ENCODE measurements around the gene SLC33A1.

Gene SLC33A1

GRCh38 chr3:155804323-155804722 lies 49.9 kb downstream of the SLC33A1 start:
- peaks cover 7% of the 10 kb centered on the region; the same call in 1 of the 2 replicates for H3K4me1 ChIP-seq (ENCODE audit: low read length)
- no peak overlapping the region for H3K4me2 ChIP-seq (ENCODE audit: low read length)
- no peaks in the 10 kb centered on the region for H4K20me1 ChIP-seq (ENCODE audit: insufficient read depth, low read length)
- no peak overlapping the region for H3K9ac ChIP-seq (ENCODE audit: low read length)
- no peak overlapping the region for H2AFZ ChIP-seq (ENCODE audit: low read depth, low read length)
- H3K27ac ChIP-seq (ENCODE audit: low read length), result no peak overlapping the region
- H3K79me2 ChIP-seq (ENCODE audit: low read length), result no peaks in the 10 kb centered on the region
- no peaks in the 10 kb centered on the region for H3K36me3 ChIP-seq (replicated peaks; ENCODE audit: low read depth, low read length)
- no peaks in the 10 kb centered on the region for H3K9me3 ChIP-seq (ENCODE audit: insufficient read depth, low read length)
- 0 out of 2 replicates have a peak, but pooled peaks cover 4% of the 10 kb centered on the region for H3K27me3 ChIP-seq (ENCODE audit: low read depth, low read length)
- TF ChIP-seq, protein P1, sequence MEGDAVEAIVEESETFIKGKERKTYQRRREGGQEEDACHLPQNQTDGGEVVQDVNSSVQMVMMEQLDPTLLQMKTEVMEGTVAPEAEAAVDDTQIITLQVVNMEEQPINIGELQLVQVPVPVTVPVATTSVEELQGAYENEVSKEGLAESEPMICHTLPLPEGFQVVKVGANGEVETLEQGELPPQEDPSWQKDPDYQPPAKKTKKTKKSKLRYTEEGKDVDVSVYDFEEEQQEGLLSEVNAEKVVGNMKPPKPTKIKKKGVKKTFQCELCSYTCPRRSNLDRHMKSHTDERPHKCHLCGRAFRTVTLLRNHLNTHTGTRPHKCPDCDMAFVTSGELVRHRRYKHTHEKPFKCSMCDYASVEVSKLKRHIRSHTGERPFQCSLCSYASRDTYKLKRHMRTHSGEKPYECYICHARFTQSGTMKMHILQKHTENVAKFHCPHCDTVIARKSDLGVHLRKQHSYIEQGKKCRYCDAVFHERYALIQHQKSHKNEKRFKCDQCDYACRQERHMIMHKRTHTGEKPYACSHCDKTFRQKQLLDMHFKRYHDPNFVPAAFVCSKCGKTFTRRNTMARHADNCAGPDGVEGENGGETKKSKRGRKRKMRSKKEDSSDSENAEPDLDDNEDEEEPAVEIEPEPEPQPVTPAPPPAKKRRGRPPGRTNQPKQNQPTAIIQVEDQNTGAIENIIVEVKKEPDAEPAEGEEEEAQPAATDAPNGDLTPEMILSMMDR (IDR thresholded peaks at IDR 0.05; ENCODE audit: low read depth, low read length), result no peak
- TF ChIP-seq EZH2phosphoT487 (IDR thresholded peaks at IDR 0.05; ENCODE audit: low read depth), result no peak
- no peak overlapping the region for H3K4me3 ChIP-seq (ENCODE audit: low read length)

DNA sequence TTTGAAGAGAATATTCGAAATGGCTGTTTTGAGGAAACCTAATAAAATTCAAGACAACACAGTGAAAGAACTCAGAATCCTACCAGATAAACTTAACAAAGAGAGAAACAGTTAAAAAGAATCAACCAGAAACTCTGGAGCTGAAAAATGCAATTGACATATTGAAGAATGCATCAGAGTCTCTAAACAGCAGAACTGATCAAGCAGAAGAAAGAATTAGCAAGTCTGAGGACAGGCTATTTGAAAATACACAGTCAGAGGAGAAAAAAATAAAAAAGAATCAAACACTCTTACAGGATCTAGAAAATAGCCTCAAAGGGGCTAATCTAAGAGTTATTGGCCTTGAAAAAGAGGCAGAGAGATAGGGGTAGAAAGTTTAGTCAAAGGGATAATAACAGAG lies 61.7 kb downstream of the SLC33A1 start:
- Histone ChIP-seq H3K9me3 (ENCODE audit: insufficient read depth, low read length) (no peaks in the 10 kb centered on the region), H3K79me2 (ENCODE audit: low read length) (no peaks in the 10 kb centered on the region), H3K4me3 (ENCODE audit: low read length) (no peak overlapping the region), H3K9ac (ENCODE audit: low read length) (no peak overlapping the region), H3K36me3 (replicated peaks; ENCODE audit: low read depth, low read length) (peaks cover 3% of the 10 kb centered on the region), H3K27me3 (ENCODE audit: low read depth, low read length) (no peaks in the 10 kb centered on the region), H3K4me1 (ENCODE audit: low read length) (no peaks in the 10 kb centered on the region), H3K27ac (ENCODE audit: low read length) (no peak overlapping the region), H4K20me1 (ENCODE audit: insufficient read depth, low read length) (no peaks in the 10 kb centered on the region), H2AFZ (ENCODE audit: low read depth, low read length) (no peak overlapping the region), H3K4me2 (ENCODE audit: low read length) (no peak overlapping the region)
- no peak for TF ChIP-seq EZH2phosphoT487 (IDR thresholded peaks at IDR 0.05; ENCODE audit: low read depth)
- TF ChIP-seq, protein P1 (IDR thresholded peaks at IDR 0.05; ENCODE audit: low read depth, low read length), result no peak

DNA sequence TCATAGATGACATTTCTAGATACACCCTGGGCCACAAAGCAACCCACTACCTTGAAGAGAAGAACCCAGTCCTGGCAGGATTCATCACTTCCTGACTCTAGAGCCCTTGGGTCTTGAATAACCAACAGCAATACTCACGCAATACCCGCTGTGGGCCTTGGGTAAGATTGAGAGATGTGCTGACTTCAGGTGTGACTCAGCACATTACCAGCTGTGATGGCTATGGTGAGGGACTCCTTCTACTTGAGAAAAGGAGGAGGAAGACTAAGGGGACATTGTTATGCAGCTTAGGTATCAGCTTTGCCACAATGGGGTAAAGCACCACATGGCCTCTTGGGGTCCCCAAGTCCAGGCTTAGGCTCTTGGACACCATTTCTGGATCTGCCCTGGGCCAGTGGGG lies 63.0 kb downstream of the SLC33A1 start:
- Histone ChIP-seq H2AFZ (ENCODE audit: low read depth, low read length) (no peak overlapping the region), H3K27ac (ENCODE audit: low read length) (no peak overlapping the region), H3K4me3 (ENCODE audit: low read length) (no peak overlapping the region), H3K9me3 (ENCODE audit: insufficient read depth, low read length) (no peaks in the 10 kb centered on the region), H3K4me2 (ENCODE audit: low read length) (no peak overlapping the region), H3K36me3 (replicated peaks; ENCODE audit: low read depth, low read length) (peaks cover 3% of the 10 kb centered on the region), H3K4me1 (ENCODE audit: low read length) (no peaks in the 10 kb centered on the region), H3K9ac (ENCODE audit: low read length) (no peak overlapping the region), H3K27me3 (ENCODE audit: low read depth, low read length) (no peaks in the 10 kb centered on the region), H3K79me2 (ENCODE audit: low read length) (no peaks in the 10 kb centered on the region), H4K20me1 (ENCODE audit: insufficient read depth, low read length) (no peaks in the 10 kb centered on the region)
- TF ChIP-seq EZH2phosphoT487 (IDR thresholded peaks at IDR 0.05; ENCODE audit: low read depth), result no peak
- TF ChIP-seq, protein P1 (IDR thresholded peaks at IDR 0.05; ENCODE audit: low read depth, low read length), result no peak

DNA sequence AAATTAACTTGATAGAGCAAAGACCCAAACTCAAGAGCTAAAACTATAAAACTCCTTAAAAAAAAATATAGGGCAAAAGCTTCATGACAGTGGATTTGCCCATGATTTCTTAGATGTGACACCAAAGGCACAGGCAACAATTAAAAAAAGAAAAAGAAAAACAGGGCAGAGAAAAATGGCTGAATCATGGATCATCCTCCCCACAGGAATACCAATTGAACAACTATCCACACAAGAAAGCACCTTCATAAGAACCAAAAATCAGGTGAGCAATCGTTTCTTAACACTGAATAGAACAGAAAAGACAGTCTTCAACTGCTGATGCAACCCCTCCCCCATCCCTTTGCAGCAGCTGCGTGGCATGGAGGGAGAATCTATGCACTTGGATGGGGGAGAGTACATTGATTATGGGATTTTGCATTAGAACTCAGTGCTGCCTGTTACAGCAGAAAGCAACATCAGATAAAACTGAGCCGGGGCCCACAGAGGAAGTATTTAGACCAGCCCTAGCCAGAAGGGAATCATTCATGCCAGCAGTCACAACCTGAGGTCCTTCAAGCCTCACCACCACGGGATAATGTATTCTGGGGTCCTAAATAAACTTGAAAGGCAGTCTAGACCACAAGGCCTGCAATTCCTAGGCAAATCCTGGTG lies 63.8 kb downstream of the SLC33A1 start:
- H3K79me2 ChIP-seq (ENCODE audit: low read length), result no peaks in the 10 kb centered on the region
- H3K4me3 ChIP-seq (ENCODE audit: low read length), result no peak overlapping the region
- no peak overlapping the region for H3K27ac ChIP-seq (ENCODE audit: low read length)
- no peak overlapping the region for H3K9ac ChIP-seq (ENCODE audit: low read length)
- no peaks in the 10 kb centered on the region for H3K4me1 ChIP-seq (ENCODE audit: low read length)
- H4K20me1 ChIP-seq (ENCODE audit: insufficient read depth, low read length), result no peaks in the 10 kb centered on the region
- H3K9me3 ChIP-seq (ENCODE audit: insufficient read depth, low read length), result no peaks in the 10 kb centered on the region
- H3K4me2 ChIP-seq (ENCODE audit: low read length), result no peak overlapping the region
- no peak overlapping the region for H2AFZ ChIP-seq (ENCODE audit: low read depth, low read length)
- no peaks in the 10 kb centered on the region for H3K27me3 ChIP-seq (ENCODE audit: low read depth, low read length)
- TF ChIP-seq, protein P1 (IDR thresholded peaks at IDR 0.05; ENCODE audit: low read depth, low read length), result no peak
- no peak for TF ChIP-seq EZH2phosphoT487 (IDR thresholded peaks at IDR 0.05; ENCODE audit: low read depth)
- H3K36me3 ChIP-seq (replicated peaks; ENCODE audit: low read depth, low read length), result peaks cover 3% of the 10 kb centered on the region
